Epidermal melanocyte (primary cell): ENCODE data around the gene ITIH4.

ENCODE experiments used
- DNase-seq: peaks from one replicate; pipeline ENCODE4 v3.0.0; 2011; ENCODE audit warnings: low spot score; ENCODE audit not compliant: insufficient read length

ITIH4 gene

DNA sequence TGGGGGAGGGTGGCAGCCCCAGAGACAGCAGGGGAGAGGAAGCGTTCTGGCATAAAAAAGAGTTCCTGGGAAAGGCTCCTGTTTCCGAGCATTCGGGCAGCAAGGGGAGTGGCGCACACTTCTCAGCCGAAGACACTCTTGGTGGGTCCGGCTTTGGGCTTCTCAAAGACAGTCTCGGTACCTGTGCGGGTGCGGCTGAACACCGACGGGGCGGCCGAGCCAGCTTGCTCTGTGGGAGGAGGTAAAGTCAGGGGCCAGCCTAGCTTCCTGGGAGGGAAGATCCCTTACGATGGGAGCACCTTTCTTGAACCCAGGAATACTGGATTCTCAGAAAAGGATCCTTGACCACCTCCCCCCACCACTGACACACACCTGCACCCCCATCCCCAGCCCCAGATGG lies 2.7 kb upstream of the ITIH4 start:
- DNase-seq: no peak

DNA sequence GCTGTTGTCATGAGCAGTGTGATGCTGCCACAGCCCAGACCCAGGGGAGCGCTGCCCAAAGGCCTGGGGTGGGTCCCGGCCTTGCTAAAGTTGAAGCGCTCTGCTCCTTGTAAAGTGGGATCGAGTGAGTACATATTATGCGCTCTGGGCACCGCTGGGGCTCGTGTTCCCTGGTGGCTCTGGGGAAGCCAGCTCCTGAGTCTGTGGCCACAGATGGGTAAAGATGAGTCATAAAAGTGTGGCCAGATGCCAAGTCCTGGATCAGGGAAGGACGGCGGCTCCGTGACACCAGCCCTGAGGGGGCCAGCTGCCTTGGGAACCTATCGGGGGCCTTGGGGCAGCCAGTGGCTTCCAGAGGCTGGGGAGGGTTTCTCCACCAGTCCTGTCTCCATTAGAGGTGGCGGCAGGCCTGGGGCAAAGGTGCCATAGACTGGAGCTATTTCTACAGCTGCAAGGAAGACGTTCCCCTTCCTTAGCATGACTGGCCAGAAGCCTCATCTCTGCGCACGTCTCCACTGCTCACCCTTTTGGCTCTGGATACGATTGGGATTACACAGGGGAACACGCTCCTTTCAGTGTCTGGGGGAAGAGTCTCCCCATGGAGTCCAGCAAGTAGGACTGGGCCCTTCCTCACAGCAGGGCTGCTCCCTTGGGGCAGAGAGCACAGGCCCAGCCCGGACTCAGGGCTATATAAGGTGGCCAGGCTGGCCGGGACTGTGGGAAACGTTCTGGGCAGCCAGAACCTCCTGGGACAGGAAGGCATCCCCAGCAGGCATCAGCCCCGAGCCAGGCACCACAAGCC lies 1.2 kb upstream of the ITIH4 start:
- peak; percentile 40 for DNase-seq

DNA sequence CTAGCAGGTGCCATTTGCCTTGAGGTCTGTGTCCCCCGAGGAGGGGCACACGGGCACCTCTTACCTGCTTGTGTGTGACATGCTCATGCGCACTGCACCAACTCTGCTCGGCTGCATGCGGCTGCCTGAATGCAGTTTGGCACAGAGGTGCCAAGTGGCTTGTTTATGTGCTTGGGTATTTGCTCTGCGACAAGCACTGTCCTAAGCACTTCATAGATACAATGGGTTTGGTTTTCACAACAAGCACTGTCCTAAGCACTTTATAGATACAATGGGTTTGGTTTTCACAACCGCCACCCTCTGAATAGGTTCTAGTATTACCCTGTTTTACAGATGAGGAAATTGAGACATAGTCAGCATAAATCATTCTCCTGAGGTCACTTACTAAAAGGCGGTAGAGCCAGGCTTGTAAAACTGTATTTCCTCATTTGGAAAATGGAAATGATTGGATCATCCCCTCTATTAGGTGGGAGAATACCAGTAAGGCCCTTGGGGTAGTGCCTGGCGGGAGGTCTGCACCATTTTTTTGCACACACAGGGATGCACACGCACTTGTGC lies 487 bp downstream of the ITIH4 start:
- DNase-seq: no peak

DNA sequence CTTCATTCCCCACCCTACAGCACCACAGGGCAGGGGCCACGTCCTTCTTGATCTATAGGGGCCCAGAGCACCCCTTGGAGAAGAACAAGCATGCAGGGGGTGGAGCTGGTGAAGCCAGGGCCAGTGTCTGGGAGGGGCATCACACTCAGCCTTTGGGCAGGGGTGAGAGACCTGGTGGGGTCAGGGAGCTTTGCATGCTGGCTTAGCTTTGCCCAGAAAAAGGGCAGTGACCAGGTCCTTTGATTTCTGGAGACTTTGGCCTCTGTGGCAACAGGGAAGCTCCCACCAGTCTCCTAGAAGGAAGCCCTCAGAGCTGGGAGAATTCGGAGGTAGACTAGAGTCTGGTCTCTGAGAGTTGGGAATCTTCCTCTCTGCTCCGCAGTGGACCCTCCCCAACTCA lies 990 bp downstream of the ITIH4 start:
- DNase-seq: no peak

DNA sequence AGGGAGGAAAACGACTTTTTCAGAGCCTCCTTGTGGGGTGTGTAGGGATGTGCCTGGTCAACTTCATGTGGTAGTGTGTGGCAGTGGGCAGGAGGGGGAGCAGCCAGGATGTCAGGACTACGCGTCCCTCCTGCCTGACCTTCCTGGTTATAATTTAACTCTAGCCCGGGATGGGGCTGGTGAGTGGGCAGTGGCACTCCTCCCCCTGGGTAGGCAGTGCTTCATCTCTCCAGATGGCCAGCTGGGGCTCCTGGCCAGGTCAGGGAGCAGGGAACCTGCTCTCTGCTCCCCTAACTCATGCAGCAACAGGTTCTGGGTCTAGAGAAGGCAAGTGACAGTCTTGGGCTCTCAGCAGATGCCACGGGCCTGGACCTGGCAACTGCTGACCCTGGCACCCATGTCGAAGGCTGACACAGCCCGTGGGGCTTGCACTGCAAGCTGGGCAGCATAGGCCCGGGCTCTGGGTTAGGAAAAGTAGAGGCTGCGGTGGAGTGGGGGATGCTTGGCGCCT lies 2.6 kb downstream of the ITIH4 start:
- DNase-seq: no peak

DNA sequence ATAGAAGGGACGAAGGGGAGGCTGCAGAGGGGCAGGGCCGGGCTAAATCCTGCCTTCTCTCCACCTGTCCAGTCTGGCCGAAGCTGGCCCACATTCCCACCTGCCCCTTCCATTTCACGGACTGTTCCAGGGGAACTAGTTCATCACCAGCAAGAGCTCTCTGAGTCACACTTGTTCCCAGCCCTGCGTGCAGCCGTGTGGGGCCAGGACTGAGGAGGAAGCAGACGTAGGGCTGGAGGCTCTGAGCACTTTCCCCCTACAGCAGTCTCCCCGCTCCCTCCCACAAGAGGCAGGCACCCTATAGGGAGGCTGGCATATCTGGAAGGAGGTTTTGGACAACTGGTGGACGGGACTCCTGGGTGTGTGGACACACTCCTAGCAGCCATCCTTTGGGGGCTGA lies 3.0 kb downstream of the ITIH4 start:
- no peak for DNase-seq

DNA sequence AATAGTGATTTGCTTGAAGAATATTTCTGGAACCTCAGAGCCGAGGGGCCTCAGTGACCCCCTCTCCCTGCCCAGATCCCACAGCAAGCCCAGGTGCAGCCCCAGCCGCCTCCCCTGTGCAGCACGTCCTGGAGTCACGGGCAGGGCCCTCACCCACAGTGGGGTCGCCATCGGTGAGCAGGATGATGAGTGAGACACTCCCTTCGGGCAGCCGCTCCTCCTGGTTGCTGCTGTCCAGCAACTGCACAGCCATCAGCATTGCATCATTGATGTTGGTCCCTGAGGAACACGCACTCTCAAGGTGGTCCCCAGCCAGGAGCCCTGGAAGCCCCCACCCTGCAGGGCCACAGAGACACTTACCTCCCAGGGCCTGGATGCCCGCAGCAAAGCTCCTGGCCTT lies 6.4 kb downstream of the ITIH4 start:
- DNase-seq: no peak

DNA sequence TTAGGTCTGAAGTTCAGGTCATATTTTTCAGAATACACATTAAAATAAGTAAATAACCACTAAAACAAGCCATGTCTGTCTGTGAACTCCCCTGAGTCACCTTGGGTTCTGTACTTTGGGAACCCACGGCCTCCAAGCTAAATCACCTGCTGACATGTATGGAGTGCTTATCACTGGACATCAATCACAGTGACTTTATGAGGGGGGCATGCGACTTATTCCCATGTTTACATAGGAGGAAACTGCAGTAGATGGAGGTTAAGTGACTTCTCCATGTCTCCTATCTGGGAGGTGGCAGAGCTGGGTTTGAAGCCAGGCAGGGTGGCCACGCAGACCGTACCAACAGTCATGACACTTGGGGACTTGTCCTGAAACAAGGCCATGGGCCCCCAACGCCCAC lies 8.1 kb downstream of the ITIH4 start:
- no peak for DNase-seq

DNA sequence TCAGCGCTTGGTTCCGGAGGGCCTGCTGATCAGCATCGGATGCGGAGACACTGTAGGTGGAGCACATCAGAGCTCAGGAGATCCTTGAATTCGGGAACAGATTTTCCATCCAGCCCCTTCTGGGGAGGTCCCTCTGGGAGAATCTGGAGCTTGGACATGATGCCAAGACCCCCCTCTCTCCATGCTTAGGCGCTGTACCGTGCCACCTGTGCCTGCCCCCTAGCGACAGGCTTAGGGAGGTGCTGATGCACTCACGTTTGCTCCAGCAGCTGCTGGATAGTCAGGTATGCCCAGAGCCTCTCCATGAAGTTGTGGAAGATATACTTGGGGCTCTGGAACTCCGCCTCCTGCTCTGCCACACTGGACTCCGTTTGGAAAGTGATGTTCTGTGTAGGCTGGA lies 9.7 kb downstream of the ITIH4 start:
- no peak for DNase-seq

DNA sequence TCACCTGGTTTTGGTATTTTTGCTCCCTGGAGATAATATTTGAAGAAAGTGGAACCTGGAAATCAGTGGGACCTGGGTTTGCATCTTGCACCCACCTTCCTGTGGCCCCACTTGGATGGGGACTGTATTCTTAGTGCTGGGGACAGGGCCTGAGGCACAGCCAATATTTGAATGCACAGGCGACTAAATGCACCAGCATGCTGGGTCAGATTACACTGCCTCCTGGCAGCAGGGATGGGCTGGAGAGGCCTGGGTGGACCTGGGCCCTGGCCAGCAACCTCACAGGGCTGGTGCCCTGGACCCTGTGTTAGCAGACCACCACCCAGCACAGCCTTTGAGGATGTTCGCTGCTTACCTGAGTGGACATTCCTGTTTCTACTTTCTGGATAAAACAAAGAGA lies 10.5 kb downstream of the ITIH4 start:
- DNase-seq: no peak

DNA sequence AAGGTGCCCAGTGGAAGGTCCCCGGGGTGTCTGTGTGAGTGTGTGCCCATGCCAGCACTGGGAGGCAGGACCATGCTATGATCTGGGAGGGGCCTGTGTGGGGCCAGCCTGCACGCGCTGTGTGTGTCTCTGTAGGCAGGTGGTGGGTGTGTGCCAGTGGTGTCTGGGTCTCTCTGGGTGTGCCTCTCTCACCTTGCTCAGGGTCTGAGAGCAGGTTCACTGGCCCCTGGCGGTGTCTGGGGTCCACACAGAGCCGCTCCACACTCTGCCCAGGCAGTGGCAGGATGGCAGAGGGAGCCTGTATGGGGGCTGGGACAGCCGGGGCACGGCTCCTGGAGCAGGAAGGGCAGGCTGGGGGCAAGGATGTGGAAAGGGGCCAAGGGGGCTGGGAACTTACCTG lies 12.6 kb downstream of the ITIH4 start:
- no peak for DNase-seq

DNA sequence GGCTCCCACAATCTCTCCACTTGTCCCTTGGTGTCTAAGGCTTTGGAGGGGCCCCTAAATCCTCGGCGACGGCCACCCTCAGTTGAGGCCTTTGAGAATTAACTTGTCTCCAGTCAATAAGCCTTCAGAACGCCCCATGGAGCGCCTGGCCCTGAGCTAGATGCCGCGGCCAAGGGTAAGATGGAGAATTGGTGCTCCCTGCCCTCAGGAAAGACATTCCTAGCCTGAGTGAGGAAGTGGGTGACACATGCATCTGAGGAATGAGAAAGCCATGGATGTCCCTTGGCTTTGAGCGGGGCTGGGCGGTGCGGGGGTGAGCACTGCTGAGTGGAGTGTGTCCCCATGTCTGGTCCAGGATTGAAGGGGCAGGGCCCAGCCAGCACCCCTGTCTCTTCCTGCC lies 13.3 kb downstream of the ITIH4 start:
- DNase-seq: no peak

DNA sequence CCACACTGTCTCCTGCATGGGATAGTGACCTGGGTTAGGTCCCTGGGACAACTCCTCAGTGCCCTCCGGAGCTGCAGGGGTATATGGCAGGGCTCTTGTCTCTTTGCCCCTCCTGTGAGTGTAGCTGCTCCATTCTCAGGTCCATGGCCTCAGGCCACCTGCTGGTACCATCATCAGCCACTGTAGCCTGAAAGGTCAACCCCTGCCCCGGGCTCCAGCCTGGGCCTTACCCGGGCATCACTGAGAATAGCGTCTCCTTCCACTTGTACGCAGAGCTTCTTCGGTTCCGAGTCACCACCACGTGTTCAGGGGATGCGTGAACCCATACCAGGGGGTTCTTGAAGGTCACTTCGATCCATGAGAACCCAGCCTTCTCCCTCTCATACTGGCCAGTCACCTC lies 13.8 kb downstream of the ITIH4 start:
- DNase-seq: no peak

DNA sequence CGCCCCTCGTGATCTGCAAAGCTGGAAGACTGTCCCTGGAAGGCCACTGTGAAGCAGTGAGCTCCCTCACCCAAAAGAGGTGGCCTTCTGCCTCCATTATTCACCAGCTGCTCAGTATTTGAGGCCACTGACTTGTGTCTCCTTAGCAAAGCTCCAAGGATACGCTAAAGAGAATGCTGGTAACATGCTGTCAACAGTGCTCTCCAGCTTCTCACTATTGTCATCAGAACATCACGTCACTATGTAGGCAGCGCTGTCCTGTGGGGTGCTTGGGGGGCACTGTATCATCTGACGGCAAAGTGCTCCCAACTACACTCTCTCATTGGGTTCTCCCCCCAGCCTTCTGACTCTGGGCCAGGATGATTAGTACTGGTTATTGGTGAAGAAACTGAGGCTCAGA lies 14.3 kb downstream of the ITIH4 start:
- DNase-seq: no peak

DNA sequence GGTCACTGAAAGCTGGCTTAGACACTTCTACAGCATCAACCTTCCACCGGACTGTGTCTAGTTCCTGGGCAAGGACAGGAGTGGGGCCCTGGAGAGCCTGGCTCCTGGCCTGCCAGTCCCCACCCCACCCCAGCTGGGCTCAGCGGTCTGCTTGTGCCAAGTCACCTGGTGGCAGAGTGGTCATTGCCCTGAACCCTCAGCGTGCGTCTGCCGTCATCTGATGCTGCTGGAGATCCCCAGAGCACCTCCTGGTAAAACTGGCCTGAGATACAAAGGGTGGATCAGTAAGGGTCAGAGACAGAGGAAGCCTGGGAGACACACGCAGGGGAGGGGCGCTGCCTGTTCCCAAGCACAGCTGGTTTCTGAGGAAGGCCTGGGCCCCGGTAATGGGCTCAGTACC lies 16.7 kb downstream of the ITIH4 start:
- DNase-seq: no peak

DNA sequence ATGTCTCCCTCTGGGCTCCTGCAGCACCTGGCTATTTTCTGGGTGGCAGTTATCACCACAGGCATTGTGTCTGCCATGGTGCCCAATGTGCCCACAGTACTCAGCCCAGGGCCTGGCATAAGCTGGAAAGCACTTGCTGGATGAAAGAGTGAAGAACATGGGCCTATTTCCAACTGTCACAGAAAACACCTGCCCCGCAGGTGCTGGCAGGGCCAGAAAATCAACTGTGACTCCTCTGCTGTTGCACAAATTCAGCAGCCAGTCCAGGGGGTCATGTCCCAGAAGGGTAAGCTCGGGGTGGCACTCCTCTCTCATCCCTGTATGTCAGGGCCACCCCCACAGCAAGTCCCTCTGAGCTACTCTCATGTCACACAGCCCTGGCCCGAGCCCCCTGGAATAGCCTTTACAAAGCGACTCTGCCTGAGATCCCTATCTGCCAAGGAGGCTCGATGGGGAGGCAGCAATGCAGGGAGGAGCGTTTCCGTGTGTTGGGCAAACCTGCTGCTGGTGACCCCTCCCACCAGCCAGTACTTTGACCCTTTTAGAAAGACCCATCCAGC lies 18.9 kb downstream of the ITIH4 start:
- DNase-seq: no peak

DNA sequence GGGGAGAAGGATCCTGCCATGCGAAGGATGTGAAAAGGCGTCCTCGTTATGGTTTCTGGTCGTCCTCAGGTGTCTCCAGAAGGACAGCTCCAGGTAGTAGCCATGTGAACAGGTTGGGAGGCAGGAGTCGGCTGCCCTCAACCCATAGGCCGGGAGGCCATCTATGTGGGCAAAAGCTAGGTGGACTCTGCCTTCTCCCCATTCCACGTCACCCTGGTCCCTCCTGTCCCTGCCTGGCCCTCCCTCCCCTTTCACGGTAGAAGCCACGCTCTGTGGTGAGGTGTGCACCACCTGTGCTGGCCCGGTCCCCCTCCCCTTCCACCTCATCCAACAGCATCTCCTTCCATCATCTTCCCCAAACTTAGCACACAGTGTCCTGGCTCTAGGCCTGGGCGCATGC lies 19.5 kb downstream of the ITIH4 start:
- DNase-seq: no peak

DNA sequence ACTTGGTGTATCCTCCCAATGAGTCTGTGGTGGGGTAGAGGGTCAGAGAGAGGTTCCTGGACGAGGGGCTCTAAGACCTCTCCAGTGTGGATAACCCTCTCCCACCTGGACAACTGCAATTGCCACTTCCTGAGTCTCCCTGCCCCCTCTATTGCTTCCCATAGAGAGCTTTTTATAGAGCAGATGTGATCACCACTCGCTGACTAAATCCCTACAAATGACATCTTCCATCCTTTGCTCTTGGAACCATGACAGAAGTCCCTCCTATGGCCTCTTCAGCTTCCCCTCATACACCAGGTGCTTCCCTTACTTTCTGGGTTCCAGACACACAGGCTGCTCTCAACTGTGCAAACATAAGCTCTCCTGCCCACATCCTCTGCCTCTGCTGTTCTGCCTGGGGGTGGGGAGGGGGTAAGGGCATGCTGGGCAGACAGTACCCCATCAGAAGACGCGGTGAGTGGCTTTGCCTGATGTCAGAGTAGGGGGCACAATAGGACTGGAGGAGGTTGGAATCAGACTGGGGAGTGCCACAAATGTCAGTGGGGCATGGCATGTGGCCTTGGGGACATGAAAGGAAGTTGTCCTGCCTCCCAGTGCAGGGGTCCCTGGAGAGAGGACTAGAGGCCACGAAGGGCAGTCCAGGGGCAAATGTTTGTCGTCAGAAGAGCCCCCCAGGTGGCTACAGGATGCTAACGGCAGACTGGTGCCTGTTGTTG lies 20.7 kb downstream of the ITIH4 start:
- no peak for DNase-seq

DNA sequence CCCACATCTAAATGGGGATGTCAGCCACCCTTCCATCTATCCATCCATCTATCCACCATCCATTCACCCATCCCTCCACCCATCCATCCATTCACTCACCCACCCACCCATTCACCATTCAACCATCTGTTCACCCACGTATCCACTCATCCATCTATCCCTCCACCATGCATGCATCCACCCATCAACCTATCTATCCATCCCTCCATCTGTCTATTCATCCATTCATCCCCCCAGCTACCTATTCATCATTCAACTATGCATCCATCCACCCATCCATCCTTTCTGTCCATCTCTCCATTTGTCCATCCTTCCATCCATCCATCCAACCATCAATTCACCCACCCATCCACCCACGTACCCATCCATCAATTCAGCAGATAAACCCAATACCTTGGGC lies 21.3 kb downstream of the ITIH4 start:
- DNase-seq: no peak

DNA sequence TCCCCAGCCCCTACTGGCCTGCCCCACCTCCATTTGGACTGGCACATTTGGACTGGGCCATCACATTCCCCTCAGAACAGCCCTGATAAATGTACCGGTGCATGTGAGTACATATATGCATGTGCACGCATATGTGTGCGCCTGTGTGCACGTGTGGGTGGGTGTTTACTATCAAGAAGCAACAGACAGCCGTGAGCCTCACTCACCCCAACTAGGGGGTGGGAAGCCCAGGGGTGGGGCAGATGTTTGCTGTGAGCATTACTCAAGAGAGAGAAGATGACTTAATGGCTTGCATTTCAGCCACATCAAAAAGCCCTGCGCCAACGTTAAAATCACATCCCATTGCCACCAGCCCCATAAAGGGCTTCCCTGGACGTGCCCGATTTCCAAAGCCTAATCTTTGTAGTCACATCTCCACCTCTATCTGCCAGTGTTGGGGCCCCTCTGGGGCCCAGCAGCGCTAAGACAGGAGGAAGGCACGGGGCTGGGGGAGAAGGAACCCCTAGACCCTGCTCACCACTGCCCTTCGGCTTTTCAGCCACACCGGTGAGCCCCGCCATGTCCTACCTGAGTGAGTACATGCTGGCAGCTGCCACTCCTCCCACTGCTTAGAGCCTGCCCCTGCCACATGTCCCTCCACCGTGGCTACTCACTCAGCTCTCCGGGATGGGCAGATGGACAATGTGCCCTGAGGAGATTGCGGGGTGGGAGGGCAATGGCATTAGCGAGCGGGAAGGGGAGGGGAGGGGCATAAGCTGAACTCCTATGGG lies 25.0 kb downstream of the ITIH4 start:
- DNase-seq: no peak

DNA sequence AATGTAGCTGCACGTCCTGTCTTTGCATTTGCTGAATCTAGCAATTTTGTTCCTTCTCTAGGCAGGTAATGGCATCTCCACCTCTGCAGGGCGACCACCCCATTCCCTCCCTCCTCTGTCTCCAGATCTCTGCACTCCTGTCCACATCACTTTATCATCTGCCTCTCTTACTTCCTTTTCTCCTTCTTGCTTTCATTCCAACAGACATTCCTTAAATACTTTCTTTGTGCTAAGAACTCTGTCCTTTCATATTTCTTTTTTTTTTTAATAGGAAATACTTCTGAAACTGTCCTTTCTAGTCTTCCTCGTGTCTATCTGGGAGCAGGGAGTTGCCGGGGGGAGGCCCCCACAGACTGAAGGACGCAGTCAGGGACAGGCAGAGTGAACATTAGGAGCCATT lies 28.6 kb downstream of the ITIH4 start:
- DNase-seq: no peak

DNA sequence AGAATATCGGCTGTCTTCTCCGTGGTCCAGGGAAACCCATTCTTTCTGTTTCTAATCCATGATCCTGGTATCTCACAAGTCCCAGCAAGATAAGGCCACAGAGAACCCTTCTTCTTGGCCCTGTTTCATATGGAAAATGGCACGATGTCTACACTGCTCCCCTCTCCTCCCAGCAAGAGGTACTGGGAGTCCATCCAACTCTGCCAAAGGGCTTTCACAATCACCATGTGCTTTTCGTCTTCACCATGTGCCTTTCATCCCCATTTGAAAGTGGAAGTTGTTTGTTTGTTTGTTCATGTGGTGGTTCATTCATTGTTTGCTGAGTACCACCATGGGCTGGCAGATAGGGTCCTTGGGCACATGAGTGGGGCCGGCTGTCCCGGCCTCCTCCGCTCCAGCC lies 30.4 kb downstream of the ITIH4 start:
- DNase-seq: no peak
